SK-N-SH (cell line): Measurements from ENCODE around the gene PTPRF. TPM values are rescaled to one million over a fixed set of nuclear protein-coding genes. Genes with fewer than 3 reads are reported as not detected.
"Not testable (repeated sequence)": the region's sequence is repeated elsewhere in the genome, so short reads cannot be mapped to it uniquely, and the experiment has no call there.

Experiments
- CTCF ChIA-PET: fragments of 300-600, 350-600 bp; formaldehyde crosslinking; extraction: SDS; loops from one replicate; lab custom pipeline; 2021; lab: Yijun Ruan, JAX
- POLR2A ChIA-PET: fragments of 350-600 bp; sonication (Branson Sonifier 250); formaldehyde crosslinking; extraction: SDS; loops from one replicate; lab custom pipeline; 2020; ENCODE audit warnings: antibody characterized with exemption, inconsistent platforms; lab: Yijun Ruan, JAX
- DNase-seq: peaks from one replicate; pipeline ENCODE4 v3.0.0; 2012
- H2AFZ ChIP-seq: fragments of 200-600 bp; sonication (generic); 2 replicates; pipeline ENCODE4 v1.8.1; 2016; ENCODE audit warnings: antibody characterized with exemption, mild to moderate bottlenecking, low read depth
- H3F3A ChIP-seq: fragments of 200-600 bp; sonication (generic); replicated peaks from 2 replicates; pipeline ENCODE3; 2016; ENCODE audit warnings: antibody characterized with exemption, mild to moderate bottlenecking; ENCODE audit not compliant: insufficient read depth
- H3K27ac ChIP-seq, 2 experiments: fragments of 200-500 bp in 1 of 2; fragments of 200-600 bp in 1 of 2; sonication (Bioruptor generic) in 1 of 2; sonication (generic), shearing (Covaris generic) in 1 of 2; 2 replicates each; pipeline versions ENCODE4 v1.5.1 to v1.6.1; 2014 to 2016; ENCODE audit warnings: low read depth in 2 of 2, inconsistent platforms in 1 of 2, low read length in 1 of 2, mild to moderate bottlenecking in 1 of 2, mixed read lengths in 1 of 2
- H3K27me3 ChIP-seq: fragments of 200-600 bp; sonication (generic), shearing (Covaris generic); 2 replicates; pipeline ENCODE4 v1.6.1; 2016; ENCODE audit warnings: mixed run types; ENCODE audit not compliant: insufficient read depth
- H3K36me3 ChIP-seq, 2 experiments: fragments of 200-500 bp in 1 of 2; fragments of 200-600 bp in 1 of 2; sonication (Bioruptor generic) in 1 of 2; sonication (generic) in 1 of 2; replicated peaks in 1 of 2; 2 replicates each; pipeline versions ENCODE3 to v1.5.1; 2014 to 2016; ENCODE audit warnings: low read length in 1 of 2, mild to moderate bottlenecking in 1 of 2; ENCODE audit not compliant: insufficient read depth in 2 of 2, control insufficient read depth in 1 of 2
- H3K4me1 ChIP-seq, 2 experiments: fragments of 200-500 bp in 1 of 2; fragments of 200-600 bp in 1 of 2; sonication (Bioruptor generic) in 1 of 2; sonication (generic), shearing (Covaris generic) in 1 of 2; 2 replicates each; pipeline versions ENCODE4 v1.5.1 to v1.6.1; 2014 to 2016; ENCODE audit warnings: low read depth in 1 of 2, low read length in 1 of 2, mixed run types in 1 of 2; ENCODE audit not compliant: insufficient read depth in 2 of 2, control insufficient read depth in 1 of 2
- H3K4me2 ChIP-seq: fragments of 200-600 bp; sonication (generic), shearing (Covaris generic); 2 replicates; pipeline ENCODE4 v1.6.1; 2017; ENCODE audit warnings: mixed run types
- H3K4me3 ChIP-seq, 2 experiments: fragments of 200-500 bp in 1 of 2; fragments of 200-600 bp in 1 of 2; sonication (Bioruptor generic) in 1 of 2; sonication (generic), shearing (Covaris generic) in 1 of 2; 2 replicates each; pipeline versions ENCODE4 v1.5.1 to v1.8.1; 2014 to 2016; ENCODE audit warnings: low read depth in 2 of 2, inconsistent platforms in 1 of 2, low read length in 1 of 2, mild to moderate bottlenecking in 1 of 2, mixed read lengths in 1 of 2, moderate library complexity in 1 of 2
- H3K79me2 ChIP-seq: fragments of 200-600 bp; sonication (generic); 2 replicates; pipeline ENCODE4 v1.8.1; 2017; ENCODE audit warnings: mild to moderate bottlenecking; ENCODE audit not compliant: insufficient read depth
- H3K9ac ChIP-seq: fragments of 200-600 bp; sonication (generic); 2 replicates; pipeline ENCODE4 v1.6.1; 2017; ENCODE audit warnings: mixed run types
- H3K9me2 ChIP-seq: fragments of 200-600 bp; sonication (generic); 2 replicates; pipeline ENCODE4 v1.6.1; 2017; ENCODE audit warnings: mixed run types
- H3K9me3 ChIP-seq: fragments of 200-600 bp; sonication (generic); 2 replicates; pipeline ENCODE4 v1.6.1; 2017; ENCODE audit warnings: mixed run types, mild to moderate bottlenecking, moderate library complexity
- H4K20me1 ChIP-seq: fragments of 200-600 bp; sonication (generic); 2 replicates; pipeline ENCODE4 v1.6.1; 2017; ENCODE audit warnings: mild to moderate bottlenecking, mixed run types; ENCODE audit not compliant: insufficient read depth
- CHD2 ChIP-seq: fragments of 150-350 bp; IDR thresholded peaks from 2 replicates; pipeline ENCODE4 v1.6.1; 2018; ENCODE audit warnings: low read length; ENCODE audit not compliant: partially characterized antibody
- ELF1 ChIP-seq: IDR thresholded peaks from 2 replicates; pipeline ENCODE4 v1.4.0; 2012
- EP300 ChIP-seq, 2 experiments: IDR thresholded peaks; 2 replicates each; pipeline versions ENCODE4 v1.4.0 to v1.6.1; 2012; ENCODE audit warnings: borderline replicate concordance in 1 of 2, low read depth in 1 of 2, low read length in 1 of 2
- EZH2phosphoT487 ChIP-seq: fragments of 200-600 bp; sonication (generic); IDR thresholded peaks from 2 replicates; pipeline ENCODE4 v1.6.1; 2017; ENCODE audit warnings: low read depth, mixed run types, mild to moderate bottlenecking, antibody characterized with exemption, moderate library complexity, borderline replicate concordance
- FOXJ3 ChIP-seq: sonication (generic); formaldehyde crosslinking; IDR thresholded peaks from 2 replicates; pipeline ENCODE4 v1.5.1; 2020; ENCODE audit warnings: mild to moderate bottlenecking, missing genetic modification reagents
- GABPA ChIP-seq: IDR thresholded peaks from 2 replicates; pipeline ENCODE4 v1.4.0; 2012; ENCODE audit warnings: low read depth, mild to moderate bottlenecking
- GATA2 ChIP-seq: sonication (generic); formaldehyde crosslinking; IDR thresholded peaks from 2 replicates; pipeline ENCODE4 v1.5.0; 2020; ENCODE audit warnings: mild to moderate bottlenecking, missing genetic modification reagents
- IRF3 ChIP-seq: fragments of 150-350 bp; IDR thresholded peaks from 2 replicates; pipeline ENCODE4 v1.6.1; 2016; ENCODE audit warnings: mild to moderate bottlenecking, low read depth, low read length
- MAX ChIP-seq: IDR thresholded peaks from 2 replicates; pipeline ENCODE4 v1.4.0; 2012; ENCODE audit warnings: low read depth
- NFIC ChIP-seq: IDR thresholded peaks from 2 replicates; pipeline ENCODE4 v1.4.0; 2012; ENCODE audit warnings: borderline replicate concordance
- PBX3 ChIP-seq: IDR thresholded peaks from 2 replicates; pipeline ENCODE4; 2012
- RFX5 ChIP-seq: IDR thresholded peaks from 2 replicates; pipeline ENCODE4 v1.6.1; 2012; ENCODE audit warnings: mild to moderate bottlenecking, improper control_type of control experiment, low read length
- RXRA ChIP-seq: IDR thresholded peaks from 2 replicates; pipeline ENCODE4 v1.4.0; 2012; ENCODE audit warnings: low read depth, mild to moderate bottlenecking, borderline replicate concordance
- SIN3A ChIP-seq: IDR thresholded peaks from 2 replicates; pipeline ENCODE4 v1.6.1; 2012; ENCODE audit warnings: low read depth, mild to moderate bottlenecking, low read length, moderate library complexity, borderline replicate concordance
- TEAD4 ChIP-seq: IDR thresholded peaks from 2 replicates; pipeline ENCODE4 v1.4.0; 2012; ENCODE audit warnings: mild to moderate bottlenecking, borderline replicate concordance; ENCODE audit not compliant: insufficient read depth
- YY1 ChIP-seq: IDR thresholded peaks from 2 replicates; pipeline ENCODE4 v1.4.0; 2012; ENCODE audit warnings: low read depth, mild to moderate bottlenecking
- WGBS: methylation state at CpG from one replicate; pipeline ENCODE4 v1.1.6; 2017; ENCODE audit warnings: low lambda C conversion rate; 5-methylcytosine and 5-hydroxymethylcytosine counted together
- polyA plus RNA-seq, 3 experiments: library from polyadenylated mRNA; depleted of rRNA; stranded (reverse); fragments of >200 nt; gene quantifications; 2 replicates each; pipeline ENCODE4 v1.2.3, GENCODE V29; 2012

PTPRF gene
- polyA plus RNA-seq, 1 of the 3 experiments (the other 2 are of a cell fraction), result 72.7 TPM

- TF ChIP-seq RXRA (no peak), EZH2phosphoT487 (no peak)
Measured at GRCh38 chr1:43495204-43495603, 35.5 kb upstream of the PTPRF start (continued).

- H3K4me3 ChIP-seq, result no peak overlapping the region
- no peaks in the 10 kb centered on the region for H3K36me3 ChIP-seq
- no peaks in the 10 kb centered on the region for H3K9me2 ChIP-seq
- H3K27ac ChIP-seq, result no peak overlapping the region
- no peaks in the 10 kb centered on the region for H3K27me3 ChIP-seq
- 75% methylated on average over 6 of the region's 6 CpGs for WGBS
- no peaks in the 10 kb centered on the region for H4K20me1 ChIP-seq
- TF ChIP-seq TEAD4 (no peak), CHD2 (no peak), NFIC (no peak), ELF1 (no peak), RFX5 (no peak), YY1 (no peak), GABPA (no peak), MAX (no peak), IRF3 (no peak), EP300 (IDR thresholded peaks at IDR 0.05; ENCODE audit: borderline replicate concordance in 1 of 2, low read depth in 1 of 2, low read length in 1 of 2) (no peak), GATA2 (CRISPR knock-in tag) (no peak), FOXJ3 (CRISPR knock-in tag) (no peak), PBX3 (no peak), SIN3A (no peak)
- H3F3A ChIP-seq, result no peaks in the 10 kb centered on the region
- no peaks in the 10 kb centered on the region for H3K79me2 ChIP-seq
- ChIA-PET POLR2A (no interaction called here), CTCF (no interaction called here)
- no peak overlapping the region for H3K4me2 ChIP-seq
- H3K9ac ChIP-seq, result no peak overlapping the region
- DNase-seq, result no peak
- no peak overlapping the region for H2AFZ ChIP-seq
- H3K4me1 ChIP-seq, result no peaks in the 10 kb centered on the region; a peak in 1 of 4 replicates
- no peaks in the 10 kb centered on the region for H3K9me3 ChIP-seq
Measured at GRCh38 chr1:43499898-43500297, 30.8 kb upstream of the PTPRF start.

- H3K9me2 ChIP-seq, H3K27me3 ChIP-seq, H3F3A ChIP-seq, H3K9ac ChIP-seq, POLR2A ChIA-PET, H3K4me1 ChIP-seq, CTCF ChIA-PET, DNase-seq, H4K20me1 ChIP-seq, H3K4me2 ChIP-seq, H3K9me3 ChIP-seq, H3K79me2 ChIP-seq, H3K27ac ChIP-seq, H3K4me3 ChIP-seq, H2AFZ ChIP-seq, H3K36me3 ChIP-seq: not testable (repeated sequence)
- WGBS, result 80% methylated on average over 1 of the region's 33 CpGs
Measured at GRCh38 chr1:43501806-43502205, 28.9 kb upstream of the PTPRF start.
